ENCODE measurements around the gene RIT2.

Gene RIT2

DNA sequence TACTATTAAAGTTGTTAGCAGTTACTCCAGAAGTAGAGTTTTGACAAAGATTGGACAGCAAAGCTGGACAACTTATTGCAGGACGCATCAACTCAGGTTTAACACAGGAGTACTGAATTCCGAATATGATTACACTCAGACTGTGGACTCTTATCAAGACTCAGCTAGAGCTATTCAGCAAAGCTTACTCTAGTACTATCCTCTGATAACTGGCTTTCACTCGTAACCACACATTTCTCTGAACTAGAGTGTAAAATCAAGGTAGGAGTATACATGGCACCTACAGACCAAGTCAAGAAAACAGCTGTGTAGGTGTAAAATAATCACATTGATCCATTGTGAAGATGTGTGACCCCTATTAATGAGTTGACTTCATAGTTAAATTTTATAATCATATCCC, 154.2 kb downstream of the RIT2 start:
- H3K27me3 ChIP-seq = no peaks in the 10 kb centered on the region
- peaks cover 3% of the 10 kb centered on the region; the same call in 1 of the 2 replicates for H3K4me1 ChIP-seq
- no peaks in the 10 kb centered on the region for H3K9me3 ChIP-seq
- no peak overlapping the region for H3K4me3 ChIP-seq (ENCODE audit: low read depth, low read length)
- H3K36me3 ChIP-seq = no peaks in the 10 kb centered on the region
- TF ChIP-seq, protein P1, sequence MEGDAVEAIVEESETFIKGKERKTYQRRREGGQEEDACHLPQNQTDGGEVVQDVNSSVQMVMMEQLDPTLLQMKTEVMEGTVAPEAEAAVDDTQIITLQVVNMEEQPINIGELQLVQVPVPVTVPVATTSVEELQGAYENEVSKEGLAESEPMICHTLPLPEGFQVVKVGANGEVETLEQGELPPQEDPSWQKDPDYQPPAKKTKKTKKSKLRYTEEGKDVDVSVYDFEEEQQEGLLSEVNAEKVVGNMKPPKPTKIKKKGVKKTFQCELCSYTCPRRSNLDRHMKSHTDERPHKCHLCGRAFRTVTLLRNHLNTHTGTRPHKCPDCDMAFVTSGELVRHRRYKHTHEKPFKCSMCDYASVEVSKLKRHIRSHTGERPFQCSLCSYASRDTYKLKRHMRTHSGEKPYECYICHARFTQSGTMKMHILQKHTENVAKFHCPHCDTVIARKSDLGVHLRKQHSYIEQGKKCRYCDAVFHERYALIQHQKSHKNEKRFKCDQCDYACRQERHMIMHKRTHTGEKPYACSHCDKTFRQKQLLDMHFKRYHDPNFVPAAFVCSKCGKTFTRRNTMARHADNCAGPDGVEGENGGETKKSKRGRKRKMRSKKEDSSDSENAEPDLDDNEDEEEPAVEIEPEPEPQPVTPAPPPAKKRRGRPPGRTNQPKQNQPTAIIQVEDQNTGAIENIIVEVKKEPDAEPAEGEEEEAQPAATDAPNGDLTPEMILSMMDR (IDR thresholded peaks at IDR 0.05; ENCODE audit: low read depth, low read length) = no peak
- DNase-seq = no peak

DNA sequence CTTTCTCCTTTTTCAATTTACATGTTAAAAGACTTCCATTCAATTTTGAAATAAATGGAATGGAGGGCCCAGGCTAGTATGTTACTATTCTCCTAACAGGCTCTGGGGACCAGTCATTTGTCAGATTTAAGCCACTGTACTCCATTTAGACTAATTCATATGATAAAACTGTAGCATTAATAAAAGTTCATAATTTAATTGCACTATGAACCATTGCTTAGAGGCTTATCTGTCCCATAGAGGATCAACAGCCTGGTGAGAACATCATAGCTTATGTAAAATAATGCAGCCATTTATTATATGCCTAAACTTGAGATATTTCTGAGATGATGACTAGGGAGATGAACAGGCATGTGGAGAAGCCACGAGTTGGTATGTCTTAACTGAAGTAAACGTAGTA, 156.0 kb downstream of the RIT2 start:
- no peak for DNase-seq
- Histone ChIP-seq H3K9me3 (no peaks in the 10 kb centered on the region), H3K4me3 (ENCODE audit: low read depth, low read length) (no peak overlapping the region), H3K27me3 (no peaks in the 10 kb centered on the region), H3K36me3 (no peaks in the 10 kb centered on the region), H3K4me1 (peaks cover 3% of the 10 kb centered on the region; the same call in 1 of the 2 replicates)
- TF ChIP-seq, protein P1 (IDR thresholded peaks at IDR 0.05; ENCODE audit: low read depth, low read length) = no peak

DNA sequence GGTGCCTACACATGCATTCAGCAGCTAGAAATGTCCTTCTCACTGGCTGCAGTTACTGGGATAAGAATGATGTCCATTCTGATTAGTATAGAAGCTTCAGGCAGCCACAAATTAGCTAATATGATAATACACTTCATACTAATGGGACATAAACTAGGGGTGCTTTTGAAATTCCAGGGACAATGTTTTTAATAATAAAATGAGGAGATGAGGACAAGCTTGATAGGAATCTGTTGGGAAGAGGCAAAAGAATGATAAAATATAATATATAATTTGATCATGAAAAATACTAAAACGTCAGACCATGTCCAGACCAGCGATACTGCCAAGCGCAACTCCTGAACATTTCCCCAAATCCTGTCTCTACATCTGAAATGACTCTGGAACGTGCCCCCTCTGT, 157.1 kb downstream of the RIT2 start:
- DNase-seq = no peak
- Histone ChIP-seq H3K4me1 (peaks cover 3% of the 10 kb centered on the region; the same call in 1 of the 2 replicates), H3K9me3 (no peaks in the 10 kb centered on the region), H3K27me3 (no peaks in the 10 kb centered on the region), H3K36me3 (no peaks in the 10 kb centered on the region), H3K4me3 (ENCODE audit: low read depth, low read length) (no peak overlapping the region)
- TF ChIP-seq, protein P1 (IDR thresholded peaks at IDR 0.05; ENCODE audit: low read depth, low read length) = no peak

DNA sequence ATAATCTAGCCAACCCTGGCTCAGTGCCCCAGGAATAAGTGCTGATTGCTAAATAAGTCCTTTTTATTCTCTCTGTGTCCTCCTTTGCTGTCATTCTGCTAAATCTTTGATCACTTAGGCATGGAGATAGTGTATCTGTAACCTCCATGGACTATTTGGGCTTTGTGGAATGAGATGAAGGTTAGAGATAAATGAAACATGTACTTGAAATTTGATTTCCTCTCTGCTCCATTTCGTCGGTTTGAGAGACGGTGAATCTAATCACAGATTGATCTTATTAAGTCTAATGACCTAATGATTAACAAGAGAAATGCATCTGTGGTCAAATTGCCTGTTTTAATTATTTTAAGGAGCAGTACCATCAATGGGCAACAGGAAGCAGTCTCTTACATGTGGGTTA, 159.2 kb downstream of the RIT2 start:
- H3K36me3 ChIP-seq = no peaks in the 10 kb centered on the region

DNA sequence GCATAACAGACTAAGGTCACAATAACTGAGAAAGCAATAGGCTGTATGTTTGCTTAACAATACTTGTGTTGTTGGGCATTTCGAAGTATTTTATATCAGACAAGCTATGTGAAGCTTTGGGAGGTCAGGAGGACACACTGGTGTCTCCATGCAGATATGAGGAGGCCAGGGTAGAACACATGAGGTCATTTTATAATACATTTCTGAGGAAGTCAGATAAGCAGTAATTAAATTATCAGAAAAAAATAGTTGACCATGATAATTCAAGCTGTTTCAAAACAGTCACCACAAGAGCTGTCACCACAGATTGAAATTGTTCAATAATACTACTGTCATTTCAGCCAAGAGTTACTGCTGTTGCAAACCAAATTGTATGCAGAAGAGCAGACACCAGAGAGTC, 160.6 kb downstream of the RIT2 start:
- H3K36me3 ChIP-seq = no peaks in the 10 kb centered on the region
- no peak for DNase-seq
- H3K9me3 ChIP-seq = no peaks in the 10 kb centered on the region
- TF ChIP-seq, protein P1 (IDR thresholded peaks at IDR 0.05; ENCODE audit: low read depth, low read length) = no peak
- no peaks in the 10 kb centered on the region for H3K27me3 ChIP-seq
- peaks cover 3% of the 10 kb centered on the region; the same call in 1 of the 2 replicates for H3K4me1 ChIP-seq
- no peak overlapping the region for H3K4me3 ChIP-seq (ENCODE audit: low read depth, low read length)

More for the DNA sequence above, 159.2 kb downstream of the RIT2 start:
- Histone ChIP-seq H3K27me3 (no peaks in the 10 kb centered on the region), H3K4me1 (peaks cover 3% of the 10 kb centered on the region; the same call in 1 of the 2 replicates), H3K4me3 (ENCODE audit: low read depth, low read length) (no peak overlapping the region), H3K9me3 (no peaks in the 10 kb centered on the region)
- DNase-seq = no peak
- TF ChIP-seq, protein P1 (IDR thresholded peaks at IDR 0.05; ENCODE audit: low read depth, low read length) = no peak; the same call in 1 of the 2 replicates

DNA sequence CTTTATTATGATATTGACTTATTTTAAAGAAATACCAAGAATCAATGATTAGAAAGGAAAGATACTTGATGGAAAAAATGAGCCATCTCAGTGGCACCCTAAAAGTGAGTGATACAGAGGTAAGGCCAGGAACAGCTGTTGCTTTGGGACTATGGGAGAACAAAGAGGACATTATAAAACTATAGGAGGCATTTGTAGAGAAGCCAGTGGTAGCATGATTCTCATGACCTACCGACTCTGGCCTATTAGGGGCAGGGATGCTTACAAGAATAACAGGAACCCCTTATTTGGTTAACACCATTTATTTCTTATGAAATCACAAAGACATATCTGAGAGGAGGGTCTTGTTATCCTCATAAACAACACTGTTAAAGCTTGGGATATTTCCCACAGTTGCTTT, 162.2 kb downstream of the RIT2 start:
- H3K4me3 ChIP-seq (ENCODE audit: low read depth, low read length) = no peak overlapping the region
- DNase-seq = no peak
- H3K27me3 ChIP-seq = no peaks in the 10 kb centered on the region
- TF ChIP-seq, protein P1 (IDR thresholded peaks at IDR 0.05; ENCODE audit: low read depth, low read length) = no peak
- no peaks in the 10 kb centered on the region for H3K4me1 ChIP-seq
- H3K9me3 ChIP-seq = no peaks in the 10 kb centered on the region
- H3K36me3 ChIP-seq = no peaks in the 10 kb centered on the region
